SK-N-SH treated with all-trans-retinoic acid at 6 μM for 48 hours (cell line): ENCODE measurements around the gene FBXL5.
"Not testable (repeated sequence)": the region's sequence is repeated elsewhere in the genome, so short reads cannot be mapped to it uniquely, and the experiment has no call there.

Experiments
- ATAC-seq: fragments of 200-7000 bp; cut with Tn5 transposase; 3 replicates; pipeline ENCODE4 v1.9.1; 2020; ENCODE audit warnings: mild to moderate bottlenecking, moderate library complexity
- ARNTL ChIP-seq: fragments of 450-650 bp; formaldehyde crosslinking; IDR thresholded peaks from 2 replicates; pipeline ENCODE4 v1.5.0; 2020; ENCODE audit warnings: low read depth, mild to moderate bottlenecking, moderate library complexity, borderline replicate concordance
- BACH2 ChIP-seq: fragments of 250-450 bp; sonication (Bioruptor Pico); IDR thresholded peaks from 2 replicates; pipeline ENCODE4 v1.9.0; 2021; ENCODE audit warnings: mild to moderate bottlenecking, borderline replicate concordance
- CREB5 ChIP-seq: fragments of 250-450 bp; sonication (Bioruptor Pico); IDR thresholded peaks from 2 replicates; pipeline ENCODE4 v1.5.1; 2020; ENCODE audit warnings: low read depth, mild to moderate bottlenecking, moderate library complexity
- CSDC2 ChIP-seq: fragments of 250-450 bp; sonication (Bioruptor Pico); IDR thresholded peaks from 2 replicates; pipeline ENCODE4 v1.5.0; 2020; ENCODE audit warnings: mild to moderate bottlenecking, moderate library complexity
- CSRNP3 ChIP-seq: fragments of 250-450 bp; sonication (Bioruptor Pico); IDR thresholded peaks from 2 replicates; pipeline ENCODE4 v1.5.1; 2021; ENCODE audit warnings: mild to moderate bottlenecking, moderate library complexity
- ESRRG ChIP-seq: fragments of 250-450 bp; sonication (Bioruptor Pico); IDR thresholded peaks from 2 replicates; pipeline ENCODE4 v1.6.1; 2021; ENCODE audit warnings: mild to moderate bottlenecking
- GLIS3 ChIP-seq: fragments of 250-450 bp; sonication (Bioruptor Pico); IDR thresholded peaks from 2 replicates; pipeline ENCODE4 v1.5.0; 2020; ENCODE audit warnings: mild to moderate bottlenecking, moderate library complexity
- ISL1 ChIP-seq: fragments of 250-450 bp; sonication (Bioruptor Pico); IDR thresholded peaks from 2 replicates; pipeline ENCODE4 v2.1.2; 2022; ENCODE audit warnings: mild to moderate bottlenecking, moderate library complexity
- PATZ1 ChIP-seq: fragments of 250-450 bp; sonication (Bioruptor Pico); IDR thresholded peaks from 2 replicates; pipeline ENCODE4 v1.8.0; 2020; ENCODE audit warnings: mild to moderate bottlenecking, moderate library complexity, borderline replicate concordance
- POU6F1 ChIP-seq: fragments of 250-450 bp; sonication (Bioruptor Pico); IDR thresholded peaks from 2 replicates; pipeline ENCODE4 v1.8.0; 2021; ENCODE audit warnings: low read depth, mild to moderate bottlenecking, moderate library complexity, borderline replicate concordance
- PPARA ChIP-seq: fragments of 250-450 bp; sonication (Bioruptor Pico); IDR thresholded peaks from 2 replicates; pipeline ENCODE4 v1.5.0; 2020; ENCODE audit warnings: mild to moderate bottlenecking, borderline replicate concordance
- SNAI2 ChIP-seq: fragments of 250-450 bp; sonication (Bioruptor Pico); IDR thresholded peaks from 2 replicates; pipeline ENCODE4 v1.5.0; 2020; ENCODE audit warnings: mild to moderate bottlenecking, moderate library complexity
- TCF4 ChIP-seq: fragments of 250-450 bp; sonication (Bioruptor Pico); IDR thresholded peaks from 2 replicates; pipeline ENCODE4 v1.8.0; 2021; ENCODE audit warnings: mild to moderate bottlenecking, moderate library complexity, borderline replicate concordance
- TOX ChIP-seq: fragments of 250-450 bp; sonication (Bioruptor Pico); IDR thresholded peaks from 2 replicates; pipeline ENCODE4 v1.8.0; 2021; ENCODE audit warnings: mild to moderate bottlenecking, moderate library complexity, borderline replicate concordance
- ZC3H10 ChIP-seq: fragments of 250-450 bp; sonication (Bioruptor Pico); IDR thresholded peaks from 2 replicates; pipeline ENCODE4 v1.5.1; 2021; ENCODE audit warnings: mild to moderate bottlenecking, moderate library complexity
- ZFP3 ChIP-seq: fragments of 250-450 bp; sonication (Bioruptor Pico); IDR thresholded peaks from 2 replicates; pipeline ENCODE4 v1.5.0; 2020; ENCODE audit warnings: mild to moderate bottlenecking, moderate library complexity
- ZFP30 ChIP-seq: fragments of 450-650 bp; formaldehyde crosslinking; IDR thresholded peaks from 2 replicates; pipeline ENCODE4 v1.5.0; 2022; ENCODE audit warnings: mild to moderate bottlenecking, moderate library complexity
- ZNF565 ChIP-seq: fragments of 450-650 bp; formaldehyde crosslinking; conservative IDR thresholded peaks from 2 replicates; pipeline ENCODE4 v1.5.0; 2020; ENCODE audit warnings: low read depth, mild to moderate bottlenecking, moderate library complexity
- ZNF70 ChIP-seq: fragments of 450-650 bp; formaldehyde crosslinking; IDR thresholded peaks from 2 replicates; pipeline ENCODE4 v1.5.0; 2020; ENCODE audit warnings: mild to moderate bottlenecking, moderate library complexity
- ZNF8 ChIP-seq: fragments of 450-650 bp; formaldehyde crosslinking; IDR thresholded peaks from 2 replicates; pipeline ENCODE4 v1.5.0; 2020; ENCODE audit warnings: mild to moderate bottlenecking, moderate library complexity

Gene FBXL5

GRCh38 chr4:15636818-15637217 is 18.3 kb downstream of the FBXL5 start:
- no peak for ATAC-seq
- TF ChIP-seq ZNF70 (CRISPR knock-in tag): no peak
- no peak for TF ChIP-seq ZC3H10 (CRISPR knock-in tag)
- TF ChIP-seq ZNF565 (CRISPR knock-in tag): no peak
- no peak for TF ChIP-seq TCF4 (CRISPR knock-in tag)
- no peak for TF ChIP-seq ESRRG
- no peak for TF ChIP-seq GLIS3 (CRISPR knock-in tag)
- no peak for TF ChIP-seq ZFP30 (CRISPR knock-in tag)
- no peak for TF ChIP-seq TOX (CRISPR knock-in tag)
- no peak for TF ChIP-seq CREB5 (CRISPR knock-in tag)
- no peak for TF ChIP-seq ZNF8 (CRISPR knock-in tag)
- TF ChIP-seq SNAI2 (CRISPR knock-in tag): no peak
- TF ChIP-seq CSDC2: no peak
- no peak for TF ChIP-seq PPARA (CRISPR knock-in tag)
- TF ChIP-seq ARNTL (CRISPR knock-in tag): no peak
- no peak for TF ChIP-seq POU6F1
- TF ChIP-seq PATZ1: no peak
- no peak for TF ChIP-seq ZFP3 (CRISPR knock-in tag)

- ATAC-seq: not testable (repeated sequence)
- peak; percentile 71 for TF ChIP-seq ZNF8 (CRISPR knock-in tag)
- TF ChIP-seq, all 23 proteins: peak for 1; not testable (repeated sequence) for 22
These were observed 37.8 kb downstream of the FBXL5 start for GRCh38 chr4:15617407-15617806.

- not testable (repeated sequence) for ATAC-seq
These were observed 40.3 kb downstream of the FBXL5 start for GRCh38 chr4:15614891-15615290.

GRCh38 chr4:15612136-15612535 is 43.0 kb downstream of the FBXL5 start:
- ATAC-seq: no peak
- TF ChIP-seq TCF4 (CRISPR knock-in tag): no peak
- no peak for TF ChIP-seq ZFP30 (CRISPR knock-in tag)
- no peak for TF ChIP-seq TOX (CRISPR knock-in tag)
- TF ChIP-seq ISL1 (CRISPR knock-in tag): no peak
- TF ChIP-seq CSRNP3 (CRISPR knock-in tag): no peak
- TF ChIP-seq BACH2 (CRISPR knock-in tag): no peak
- TF ChIP-seq ZNF70 (CRISPR knock-in tag): no peak
- TF ChIP-seq ZC3H10 (CRISPR knock-in tag): no peak
- TF ChIP-seq ESRRG: no peak

- TF ChIP-seq POU6F1 (no peak), CSRNP3 (CRISPR knock-in tag) (no peak), ZNF565 (CRISPR knock-in tag) (no peak), ZNF70 (CRISPR knock-in tag) (no peak), TCF4 (CRISPR knock-in tag) (no peak), ZNF8 (CRISPR knock-in tag) (no peak), ARNTL (CRISPR knock-in tag) (no peak)
- ATAC-seq: no peak
These were observed 44.3 kb downstream of the FBXL5 start for GRCh38 chr4:15610855-15611254.
